Inferior parietal cortex (tissue), 1 donor: ENCODE data around the gene MAP2K3.
"Not testable (repeated sequence)": the region's sequence is repeated elsewhere in the genome, so short reads cannot be mapped to it uniquely, and the experiment has no call there.

Experiments used
- DNase-seq: peaks from one replicate; pipeline ENCODE4 v3.0.0-alpha.2; 2016; ENCODE audit errors: extremely low spot score

Gene MAP2K3

DNA sequence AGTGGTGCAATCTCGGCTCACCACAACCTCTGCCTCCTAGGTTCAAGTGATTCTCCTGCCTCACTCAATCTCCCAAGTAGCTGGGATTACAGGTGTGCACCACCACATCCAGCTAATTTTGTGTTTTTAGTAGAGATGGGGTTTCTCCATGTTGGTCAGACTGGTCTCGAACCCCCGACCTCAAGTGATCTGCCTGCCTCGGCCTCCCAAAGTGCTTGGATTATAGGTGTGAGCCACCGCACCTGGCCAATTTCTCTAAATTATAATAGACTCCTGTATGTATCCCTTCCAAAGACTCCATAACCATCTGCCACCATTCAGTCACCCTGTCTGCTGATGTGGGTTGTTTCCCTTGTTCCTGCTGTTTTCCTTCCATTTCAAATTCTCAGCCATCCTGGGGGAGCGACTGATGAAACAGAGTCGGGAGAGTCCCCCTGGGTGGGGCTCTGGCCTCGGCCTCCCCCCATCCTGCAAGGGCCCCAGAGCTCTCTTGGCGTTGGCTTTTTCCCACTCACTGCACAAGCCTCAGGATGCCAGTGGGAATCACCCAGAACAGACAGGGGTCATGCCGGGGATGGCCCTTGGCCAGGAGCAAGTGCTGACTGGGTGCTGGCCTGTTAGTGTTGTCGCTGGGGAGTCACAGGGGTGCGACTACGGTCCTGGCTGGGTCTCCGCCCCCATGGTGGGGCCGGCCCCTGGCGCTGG is 25.7 kb downstream of the MAP2K3 start:
- not testable (repeated sequence) for DNase-seq

DNA sequence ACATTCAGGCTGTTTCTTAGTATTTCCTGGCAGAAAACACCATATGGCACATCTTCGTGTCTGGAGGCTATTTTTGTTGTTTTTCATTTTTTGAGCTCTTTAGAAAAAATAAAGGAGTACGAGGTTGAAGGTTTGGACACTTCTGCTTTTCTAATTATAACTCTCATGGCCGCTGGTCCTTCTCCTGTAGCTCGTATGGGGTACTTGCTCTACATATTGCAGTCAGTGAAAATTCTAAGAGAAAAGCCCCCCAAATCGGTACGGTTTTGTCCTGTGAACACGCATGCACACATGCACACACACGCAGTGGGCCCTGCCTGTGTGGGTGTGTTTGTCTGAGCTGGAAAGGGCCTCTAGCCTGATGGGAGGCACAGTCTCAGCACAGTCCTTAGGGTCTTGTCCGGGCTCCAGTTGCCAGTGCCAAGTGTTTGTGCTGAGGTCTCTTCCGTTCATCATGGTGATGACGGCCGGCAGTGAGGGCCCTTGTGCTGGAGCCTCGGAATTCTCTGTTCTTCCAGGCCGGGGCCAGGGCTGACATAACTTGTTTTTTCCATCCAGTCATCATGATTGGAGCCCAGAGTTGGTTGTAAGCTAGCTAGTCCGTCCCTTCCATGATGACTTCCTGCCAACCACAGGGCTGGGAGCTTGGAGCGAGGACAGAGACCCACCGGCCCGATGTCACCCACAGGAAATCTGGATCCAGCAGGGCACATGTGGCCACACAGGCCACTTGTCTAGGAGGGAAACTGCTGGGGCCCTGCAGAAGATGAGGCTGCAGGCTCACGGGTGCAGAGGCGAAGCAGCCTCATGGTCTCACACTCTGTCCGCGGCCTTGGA is 26.5 kb downstream of the MAP2K3 start:
- DNase-seq, result not testable (repeated sequence)

DNA sequence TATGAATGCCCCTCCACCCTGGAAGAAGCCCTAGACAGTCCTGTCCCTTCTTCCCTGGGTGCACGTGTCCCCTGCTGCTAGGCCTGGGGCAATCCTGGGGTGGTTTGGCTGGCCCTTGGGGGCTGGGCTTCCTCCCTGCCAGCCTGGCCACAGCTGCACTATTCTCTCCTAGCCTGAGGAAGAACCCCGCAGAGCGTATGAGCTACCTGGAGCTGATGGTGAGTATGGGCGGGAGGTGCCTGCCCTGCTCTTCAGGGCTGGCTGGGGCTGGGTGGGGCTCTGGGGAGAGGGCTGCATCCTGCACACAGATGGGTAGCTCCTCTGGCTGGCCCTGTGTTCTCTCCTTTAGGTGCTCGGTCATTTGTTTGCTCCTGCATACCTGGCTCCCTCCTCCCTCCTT is 28.8 kb downstream of the MAP2K3 start:
- no peak for DNase-seq

DNA sequence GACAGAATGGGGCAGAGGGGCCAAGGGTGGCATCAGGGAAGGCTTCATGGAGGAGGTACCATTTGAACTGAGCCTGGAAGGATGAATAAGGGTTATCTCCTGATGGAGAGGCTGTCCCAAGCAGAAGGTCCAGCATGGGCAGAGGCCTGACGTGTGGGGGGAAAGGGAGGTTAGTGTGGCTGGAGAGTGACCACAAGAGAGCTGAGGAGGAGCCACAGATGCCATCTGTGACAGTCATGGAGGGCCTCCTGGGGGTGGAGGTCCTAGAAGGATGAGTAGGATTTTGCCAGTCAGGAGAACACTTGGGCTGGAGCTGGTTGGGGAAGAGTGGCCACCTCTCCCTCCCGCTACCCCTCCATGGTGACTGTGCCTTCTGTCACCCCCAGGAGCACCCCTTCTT is 29.2 kb downstream of the MAP2K3 start:
- not testable (repeated sequence) for DNase-seq

DNA sequence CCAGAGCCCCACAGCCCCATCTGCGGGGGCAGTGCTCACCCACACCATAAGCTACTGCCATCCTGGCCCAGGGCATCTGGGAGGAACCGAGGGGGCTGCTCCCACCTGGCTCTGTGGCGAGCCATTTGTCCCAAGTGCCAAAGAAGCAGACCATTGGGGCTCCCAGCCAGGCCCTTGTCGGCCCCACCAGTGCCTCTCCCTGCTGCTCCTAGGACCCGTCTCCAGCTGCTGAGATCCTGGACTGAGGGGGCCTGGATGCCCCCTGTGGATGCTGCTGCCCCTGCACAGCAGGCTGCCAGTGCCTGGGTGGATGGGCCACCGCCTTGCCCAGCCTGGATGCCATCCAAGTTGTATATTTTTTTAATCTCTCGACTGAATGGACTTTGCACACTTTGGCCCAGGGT is 29.8 kb downstream of the MAP2K3 start:
- DNase-seq, result not testable (repeated sequence)

DNA sequence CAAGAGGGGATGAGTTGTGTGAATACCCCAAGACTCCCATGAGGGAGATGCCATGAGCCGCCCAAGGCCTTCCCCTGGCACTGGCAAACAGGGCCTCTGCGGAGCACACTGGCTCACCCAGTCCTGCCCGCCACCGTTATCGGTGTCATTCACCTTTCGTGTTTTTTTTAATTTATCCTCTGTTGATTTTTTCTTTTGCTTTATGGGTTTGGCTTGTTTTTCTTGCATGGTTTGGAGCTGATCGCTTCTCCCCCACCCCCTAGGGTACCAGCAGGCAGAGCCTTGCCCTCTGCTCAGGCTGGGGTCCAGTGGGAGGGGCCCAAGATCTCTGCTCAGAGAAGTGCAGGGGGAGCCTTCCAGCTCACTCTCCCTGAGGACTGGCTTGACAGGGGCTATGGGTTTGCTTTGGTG is 30.2 kb downstream of the MAP2K3 start:
- not testable (repeated sequence) for DNase-seq

DNA sequence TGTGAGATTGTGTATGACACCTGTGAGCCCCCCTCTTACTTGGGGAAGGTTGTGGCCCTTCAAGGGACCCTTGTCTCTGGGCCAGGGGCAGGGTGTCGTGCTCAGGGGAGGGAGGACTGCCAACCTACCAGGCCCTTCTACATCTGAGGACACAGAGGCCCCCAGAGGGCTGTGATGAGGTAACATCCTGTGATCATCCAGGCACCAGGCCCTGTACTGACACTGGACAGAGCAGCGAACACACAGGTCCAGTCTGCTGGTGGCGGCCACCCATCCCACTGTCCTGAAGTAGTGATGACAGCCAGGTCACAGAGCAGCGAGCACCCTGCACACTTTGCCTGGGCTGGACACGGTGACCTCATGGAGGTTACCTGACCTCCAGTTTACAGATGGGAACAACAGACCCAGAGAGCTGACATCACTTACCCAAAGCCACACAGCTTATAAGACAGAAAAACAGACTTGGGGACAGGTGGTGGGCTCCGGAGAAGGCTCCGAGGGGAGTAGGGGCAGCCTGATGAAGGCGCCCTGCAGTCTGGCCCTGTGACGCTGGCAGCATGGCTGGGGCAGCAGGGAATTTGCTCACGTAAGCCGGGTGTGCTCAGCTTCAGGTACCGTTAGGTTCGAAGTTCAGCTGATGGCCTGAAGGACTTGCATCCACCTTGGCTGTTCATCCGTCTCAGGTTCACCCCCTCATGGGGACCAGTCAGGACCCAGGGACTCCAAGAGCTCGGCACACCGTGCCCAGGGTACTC is 30.9 kb downstream of the MAP2K3 start:
- DNase-seq, result not testable (repeated sequence)

DNA sequence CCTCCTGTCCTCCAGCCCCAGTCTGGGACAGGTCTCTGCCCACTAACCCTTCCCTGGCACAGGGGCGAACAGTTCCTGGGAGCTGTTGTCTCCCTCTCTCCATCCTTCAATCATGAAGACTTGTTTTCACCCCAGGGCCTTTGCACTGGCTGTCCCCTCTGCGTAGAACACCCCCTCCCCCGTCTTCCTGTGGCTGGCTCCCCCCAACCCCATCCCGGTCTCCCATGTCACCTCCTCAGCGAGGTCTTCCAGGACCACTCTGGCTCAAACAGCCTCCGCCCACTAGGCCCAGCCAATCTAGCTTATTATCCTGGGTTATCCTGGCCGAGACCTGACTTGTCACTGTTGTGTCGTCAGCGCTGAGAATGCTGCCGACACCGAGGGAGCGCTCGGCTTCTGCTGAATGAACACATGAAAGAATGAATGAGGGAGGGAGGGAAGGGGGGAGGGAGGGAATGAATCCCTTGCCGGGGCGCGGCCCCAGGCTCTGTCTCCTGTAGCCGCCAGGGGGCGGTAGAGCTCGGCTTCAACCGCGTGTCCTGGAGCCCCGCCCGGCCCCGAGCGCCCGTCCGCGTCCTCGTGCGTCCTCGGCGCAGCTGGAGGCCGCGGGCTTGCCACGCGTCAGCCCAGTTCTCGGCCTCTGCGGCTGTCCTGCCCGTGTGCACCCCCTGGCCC is 31.8 kb downstream of the MAP2K3 start:
- DNase-seq, result not testable (repeated sequence)

DNA sequence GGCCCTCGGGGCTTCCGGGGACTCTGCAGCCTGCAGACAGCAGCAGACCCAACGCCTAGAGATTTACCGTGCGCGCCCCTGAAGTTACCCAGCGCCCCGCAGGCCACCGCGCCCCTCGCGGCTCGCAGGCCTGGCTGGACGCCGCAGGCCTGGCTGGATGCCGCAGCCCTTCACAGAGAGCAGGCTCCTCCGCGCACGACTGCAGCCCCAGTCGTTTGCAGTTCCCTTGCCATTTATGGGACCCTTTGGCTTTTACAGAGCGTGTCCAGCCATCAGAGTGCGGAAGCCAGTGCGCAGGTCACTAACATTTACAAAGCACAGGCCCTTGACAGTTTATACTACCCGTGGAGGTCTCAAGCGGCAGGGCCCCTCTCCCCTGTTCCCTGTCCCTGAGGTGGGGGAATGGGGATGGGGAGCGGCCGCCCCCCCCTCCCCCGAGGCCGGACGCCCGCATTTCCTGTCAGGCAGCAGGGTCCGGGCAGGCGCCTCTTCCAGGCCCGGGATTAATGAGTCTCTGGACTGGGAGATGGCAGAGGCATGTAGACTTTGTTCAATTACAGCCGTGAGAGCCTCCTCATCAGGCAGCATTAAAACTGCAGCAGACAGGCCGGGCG is 32.5 kb downstream of the MAP2K3 start:
- DNase-seq, result not testable (repeated sequence)

DNA sequence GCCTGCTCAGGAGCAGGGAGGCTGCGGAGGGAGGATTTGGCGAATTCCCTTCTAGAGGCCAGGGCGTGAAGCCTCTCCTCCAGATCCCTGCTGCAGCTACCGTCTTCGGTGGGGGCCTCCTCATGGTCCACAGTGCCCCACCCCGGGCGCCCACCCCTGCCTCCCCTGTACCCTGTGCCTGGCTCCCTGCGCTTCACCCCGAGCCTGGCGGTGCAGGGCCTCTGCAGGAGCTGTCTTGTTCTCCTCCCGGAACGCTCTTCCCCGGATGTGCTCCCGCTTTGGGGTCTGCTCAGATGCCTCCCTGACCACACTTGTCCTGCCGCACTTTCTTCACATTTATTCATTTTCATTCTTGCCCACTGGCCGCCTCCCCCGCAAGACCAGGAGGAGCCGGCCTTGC is 33.3 kb downstream of the MAP2K3 start:
- not testable (repeated sequence) for DNase-seq

DNA sequence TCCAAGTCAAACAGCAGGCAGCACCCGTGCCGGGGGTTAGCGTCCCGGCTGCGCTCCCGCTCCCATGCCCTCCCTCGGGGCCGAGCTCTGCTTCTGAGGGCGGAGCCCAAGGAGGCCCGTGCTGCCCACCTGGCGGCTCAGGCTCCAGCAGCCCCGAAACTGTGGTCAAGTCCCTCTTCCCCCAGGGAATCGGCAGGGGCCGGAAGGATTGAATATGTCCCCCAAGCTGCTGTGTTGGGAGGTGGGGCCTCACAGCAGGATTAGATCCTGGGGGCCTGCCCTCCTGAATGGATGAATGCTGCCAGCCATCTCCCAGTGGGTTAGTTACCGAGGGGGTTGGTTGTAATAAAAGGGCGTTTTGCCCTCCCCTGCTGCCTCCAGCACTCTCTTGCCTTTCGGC is 33.9 kb downstream of the MAP2K3 start:
- no peak for DNase-seq

DNA sequence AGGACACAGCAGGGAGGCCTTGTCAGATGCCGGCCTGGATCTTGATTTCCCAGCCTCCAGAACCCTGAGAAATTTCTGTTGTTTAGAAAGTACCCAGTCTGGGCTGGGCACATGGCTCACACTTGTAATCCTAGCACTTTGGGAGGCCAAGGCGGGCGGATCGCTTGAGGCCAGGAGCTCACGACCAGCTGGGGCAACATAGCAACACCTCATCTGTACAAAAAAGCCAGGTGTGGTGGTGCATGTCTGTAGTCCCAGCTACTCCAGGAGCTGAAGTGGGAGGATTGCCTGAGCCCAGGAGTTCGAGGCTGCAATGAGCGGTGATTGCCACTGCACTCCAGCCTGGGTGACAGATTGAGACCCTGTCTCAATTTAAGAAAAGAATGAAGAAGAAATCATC is 34.3 kb downstream of the MAP2K3 start:
- not testable (repeated sequence) for DNase-seq

DNA sequence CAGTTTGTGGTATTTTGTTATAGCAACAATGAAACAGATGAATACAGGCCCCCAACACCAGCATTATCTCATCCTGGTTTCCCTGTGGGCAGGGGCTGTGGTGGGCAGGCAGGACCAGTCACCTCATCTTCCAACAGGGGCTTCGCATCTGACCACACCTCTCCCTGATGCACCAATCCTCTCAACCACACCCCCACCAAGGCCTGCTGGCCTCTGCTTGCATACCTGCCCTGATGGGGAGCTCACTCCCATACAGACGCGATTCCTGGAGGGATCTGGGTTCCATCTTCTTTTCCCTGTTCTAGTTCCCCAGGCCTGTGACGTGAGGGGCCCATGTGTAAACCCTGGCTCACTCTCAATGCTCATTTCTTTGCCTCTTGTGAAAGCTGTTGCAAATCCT is 34.7 kb downstream of the MAP2K3 start:
- DNase-seq, result not testable (repeated sequence)

DNA sequence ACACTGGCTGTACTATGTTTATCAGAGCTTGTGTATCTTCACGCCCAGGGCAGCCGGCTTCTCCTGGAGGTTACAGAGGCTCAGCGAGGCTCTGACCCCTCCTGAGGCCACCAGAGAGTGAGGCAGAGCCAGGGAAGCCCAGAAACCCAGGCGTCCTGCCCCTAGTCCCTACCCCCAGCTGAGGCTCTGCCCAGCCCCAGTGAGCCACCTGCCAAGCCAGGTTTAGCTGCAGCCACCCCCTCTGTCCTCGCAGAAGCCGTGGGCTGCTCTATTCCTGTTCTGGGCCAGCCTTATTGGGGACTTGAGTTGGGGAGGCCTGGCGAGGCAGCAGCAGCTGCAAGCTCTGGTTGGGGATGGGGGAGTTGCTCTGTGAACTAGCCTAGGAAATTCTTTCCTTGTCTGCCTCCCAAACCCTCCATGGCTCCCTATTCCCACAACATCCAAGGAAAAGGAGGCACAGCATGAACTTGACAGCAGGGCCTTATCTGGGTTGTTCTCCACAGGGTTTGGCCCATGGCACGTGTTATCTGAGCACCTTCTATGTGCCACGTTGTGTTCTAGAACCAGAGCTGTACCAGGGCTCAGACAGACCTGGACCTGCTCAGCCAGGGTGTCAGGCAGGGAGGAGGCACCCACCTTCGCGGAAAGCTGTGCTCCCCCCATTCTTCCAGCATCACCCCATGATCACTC is 35.3 kb downstream of the MAP2K3 start:
- DNase-seq, result not testable (repeated sequence)

DNA sequence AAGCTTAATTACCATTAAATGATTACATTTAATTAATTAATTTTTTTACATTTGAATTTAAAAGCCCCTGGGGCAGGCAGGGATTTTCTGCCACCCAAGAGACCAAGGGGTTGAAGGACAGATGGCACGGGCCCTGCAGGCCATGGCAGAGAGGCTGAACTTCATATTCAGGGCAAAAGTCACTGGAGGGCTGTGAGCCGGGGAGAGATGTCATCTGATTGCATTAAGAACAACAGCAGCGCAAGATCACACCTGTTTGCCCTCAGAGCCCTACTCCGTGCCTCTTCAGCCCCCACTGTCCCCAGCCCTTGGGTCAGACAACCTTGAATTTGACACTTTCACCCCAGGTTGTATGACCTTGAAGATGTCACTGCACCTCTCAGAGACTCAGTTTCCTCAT is 35.9 kb downstream of the MAP2K3 start:
- not testable (repeated sequence) for DNase-seq

DNA sequence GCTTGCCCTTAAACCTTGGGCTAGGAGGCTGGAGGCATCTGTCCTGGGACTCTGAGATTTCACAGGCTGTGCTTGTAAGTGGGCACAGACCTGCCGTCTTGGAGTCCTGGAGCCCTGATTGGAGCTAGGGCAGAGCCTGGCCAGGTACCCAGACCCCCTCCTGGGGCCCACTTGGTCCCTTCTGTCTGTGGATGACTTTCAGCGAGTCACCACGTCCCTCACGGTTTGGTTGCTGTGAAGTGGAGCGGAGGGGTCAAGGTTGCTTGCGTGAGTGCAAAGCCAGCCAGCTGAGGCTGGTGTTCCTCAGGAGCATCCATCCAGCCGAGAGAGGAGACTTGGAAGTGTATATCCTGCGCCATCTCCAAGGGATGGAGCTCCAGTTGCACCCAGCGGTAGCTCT is 36.5 kb downstream of the MAP2K3 start:
- not testable (repeated sequence) for DNase-seq

DNA sequence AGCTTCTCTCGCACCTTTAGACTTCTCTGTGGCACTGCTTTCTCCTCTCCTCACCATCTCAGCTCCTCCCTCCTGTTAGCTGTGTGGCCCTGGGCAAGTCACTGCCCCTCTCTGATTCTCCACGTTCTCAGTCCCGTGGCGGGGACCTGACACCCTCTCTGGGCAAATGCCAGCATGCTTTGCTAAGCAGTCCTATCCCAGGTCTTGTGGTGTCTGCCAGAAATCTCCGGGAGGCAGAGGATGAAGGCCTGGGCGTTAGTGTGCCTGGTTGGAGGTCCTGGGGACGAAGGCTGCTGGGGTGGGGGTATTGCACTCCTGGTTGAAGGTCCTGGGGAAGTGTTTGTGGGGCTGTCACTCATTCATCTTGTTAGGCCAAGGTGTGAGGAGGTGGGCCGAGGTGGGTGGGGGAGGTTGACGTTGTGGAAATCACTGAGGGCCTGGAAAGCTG is 37.3 kb downstream of the MAP2K3 start:
- not testable (repeated sequence) for DNase-seq

DNA sequence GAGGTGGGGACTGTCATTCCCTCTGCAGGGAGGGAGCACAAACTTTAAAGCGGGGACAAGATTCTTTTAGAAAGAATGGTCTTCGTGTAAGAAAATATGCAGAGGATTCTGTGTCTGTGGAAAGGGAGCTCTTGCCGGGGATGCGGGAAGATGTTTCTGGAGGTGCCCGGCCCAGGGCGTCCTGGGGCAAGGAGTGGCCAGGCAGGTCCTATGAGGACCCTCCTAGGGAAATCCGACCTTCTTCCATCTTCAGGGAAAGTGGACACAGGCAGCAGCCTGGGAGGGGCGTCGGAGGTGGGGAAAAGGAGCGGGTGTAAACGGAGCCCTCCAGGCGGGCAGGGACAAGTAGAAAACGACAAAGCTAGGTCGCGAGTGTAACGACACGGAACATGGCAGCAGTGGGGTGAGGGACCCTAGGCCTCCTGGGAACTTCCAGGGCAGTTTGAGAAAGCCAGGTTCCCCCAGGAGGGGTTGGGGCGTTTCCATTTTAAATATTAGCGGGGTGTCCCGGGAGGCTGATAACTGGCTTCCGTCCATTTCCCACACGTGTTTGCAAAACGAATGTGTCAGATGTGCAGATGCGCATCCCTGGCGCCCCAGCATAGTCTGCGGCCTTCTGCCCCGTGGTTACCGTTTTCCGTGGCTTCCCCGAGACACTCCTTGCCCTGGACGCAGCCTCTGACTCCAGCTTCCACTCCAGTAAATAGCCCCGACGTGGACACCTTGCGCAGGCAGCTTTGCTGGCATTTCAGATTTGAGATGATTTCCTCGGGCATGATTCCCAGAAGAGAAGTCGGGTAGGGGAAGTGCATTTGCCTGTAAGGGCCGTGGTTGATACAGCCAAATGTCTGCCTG is 39.0 kb downstream of the MAP2K3 start:
- not testable (repeated sequence) for DNase-seq

DNA sequence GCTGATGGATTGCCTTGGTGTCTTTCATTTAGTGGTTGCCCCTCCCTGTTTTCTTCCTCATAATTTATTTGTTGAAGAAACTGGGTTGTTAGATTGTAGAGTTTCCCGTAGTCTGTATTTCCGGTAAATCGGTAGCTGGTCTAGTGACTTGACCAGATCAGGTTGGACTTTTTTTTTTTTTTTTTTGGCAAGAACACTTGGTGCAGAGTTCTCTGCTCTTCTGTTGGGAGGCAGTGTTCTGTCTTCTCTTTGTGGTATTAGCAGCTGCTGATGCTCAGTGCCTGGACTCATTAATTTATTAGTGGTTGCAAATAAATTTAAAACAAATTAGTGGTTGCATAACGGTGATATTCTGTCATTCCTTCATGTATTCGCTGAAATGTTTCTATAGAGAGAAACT is 40.2 kb downstream of the MAP2K3 start:
- not testable (repeated sequence) for DNase-seq

DNA sequence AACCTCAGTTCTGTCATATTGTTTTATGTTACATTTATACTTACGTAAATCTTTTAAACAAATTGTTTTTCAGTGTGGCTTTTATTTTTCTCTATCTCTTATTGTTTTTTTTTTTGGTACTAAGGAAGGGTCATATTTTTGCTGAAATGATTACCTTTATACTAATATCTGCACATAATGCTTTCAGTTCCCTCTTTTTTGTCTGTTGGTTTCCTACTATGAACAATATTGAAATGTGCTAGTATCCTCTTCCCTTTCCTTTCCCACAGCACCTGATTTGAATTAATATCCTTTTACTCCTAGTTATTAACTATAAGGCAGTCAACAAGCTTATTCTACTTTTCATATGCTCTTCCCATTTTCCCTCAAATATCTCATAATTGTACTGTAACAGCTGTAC is 43.4 kb downstream of the MAP2K3 start:
- not testable (repeated sequence) for DNase-seq
